ENCODE data around the gene SEMG2. TPM values are rescaled to one million over a fixed set of nuclear protein-coding genes. Genes with fewer than 3 reads are reported as not detected.
A peak's percentile ranks its signal among the peaks of the same experiment; 100 is the strongest.

Gene SEMG2
- total RNA-seq, 2 donors from 2014 or later = not detected

DNA sequence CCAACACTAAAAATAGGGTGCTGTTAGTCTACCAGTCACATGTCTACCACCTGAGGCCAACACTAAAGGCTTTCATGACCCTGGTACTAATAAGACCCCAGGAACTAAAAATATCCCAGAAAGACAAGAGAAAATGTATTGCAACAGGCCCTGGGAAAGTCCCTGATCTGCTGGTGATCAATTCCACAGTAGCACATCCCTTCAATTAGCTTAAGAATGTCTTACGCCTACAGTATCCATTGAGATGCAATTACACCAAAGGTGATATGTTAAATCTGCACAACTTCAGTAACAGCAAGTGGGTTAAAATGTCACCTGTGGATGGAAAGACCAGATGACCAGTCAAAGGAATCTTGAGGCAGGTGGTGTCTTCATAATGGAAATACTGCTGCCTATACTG lies 11.2 kb upstream of the SEMG2 start:
- H3K4me1 Mint-ChIP-seq = peaks cover 3% of the 10 kb centered on the region
- H3K9me3 ChIP-seq (ENCODE audit: control insufficient read depth, low read length, poor library complexity, severe bottlenecking) = no peaks in the 10 kb centered on the region
- H3K36me3 Mint-ChIP-seq (ENCODE audit: low read depth) = peaks cover 3% of the 10 kb centered on the region
- no peak for DNase-seq
- no peak overlapping the region for H3K27ac Mint-ChIP-seq
- H3K4me3 Mint-ChIP-seq = no peak overlapping the region
- ATAC-seq = no peak
- H3K27me3 Mint-ChIP-seq = peaks cover 42% of the 10 kb centered on the region

DNA sequence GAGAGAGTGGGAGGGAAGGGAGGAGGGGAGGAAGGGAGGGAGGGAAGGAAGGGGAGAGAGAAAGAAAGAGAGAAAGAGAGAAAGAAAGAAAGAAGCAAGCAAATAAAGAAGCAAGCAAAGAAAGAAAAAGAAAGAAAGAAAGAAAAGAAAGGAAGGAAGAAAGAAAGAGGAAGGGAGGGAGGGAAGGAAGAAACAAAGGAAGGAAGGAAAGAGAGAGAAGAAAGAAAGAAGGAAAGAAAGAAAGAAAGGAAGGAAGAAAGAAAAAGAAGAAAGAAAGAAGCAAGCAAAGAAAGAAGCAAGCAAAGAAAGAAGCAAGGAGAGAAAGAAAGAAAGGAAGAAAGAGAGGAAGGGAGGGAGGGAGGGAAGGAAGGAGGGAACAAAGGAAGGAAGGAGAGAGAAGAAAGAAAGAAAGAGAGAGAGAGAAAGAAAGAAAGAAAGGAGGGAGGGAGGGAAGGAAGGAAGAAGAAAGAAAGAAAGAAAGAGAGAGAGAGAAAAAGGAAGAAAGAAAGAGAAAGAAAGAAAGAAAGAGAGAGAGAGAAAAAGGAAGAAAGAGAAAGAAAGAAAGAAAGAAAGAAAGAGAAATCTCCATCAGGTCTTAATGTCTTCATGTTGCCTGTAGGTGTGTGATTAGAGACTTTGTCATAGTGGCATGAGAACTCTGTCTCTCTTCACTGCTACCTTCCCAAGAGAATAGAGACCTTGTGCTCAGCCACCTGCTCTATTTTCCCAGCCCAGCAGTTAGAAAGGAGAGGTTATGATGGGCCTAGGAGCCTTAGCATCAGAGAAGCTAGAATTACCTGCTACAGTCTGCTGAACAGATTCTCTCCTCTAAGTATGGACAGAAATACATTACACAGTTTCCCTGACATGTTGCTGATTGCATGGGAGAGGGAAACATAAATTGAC lies 9.4 kb upstream of the SEMG2 start:
- DNase-seq (no peak), ATAC-seq (no peak)
- H3K27ac Mint-ChIP-seq = no peak overlapping the region
- H3K4me3 Mint-ChIP-seq = no peak overlapping the region
- H3K9me3 ChIP-seq (ENCODE audit: control insufficient read depth, low read length, poor library complexity, severe bottlenecking) = no peaks in the 10 kb centered on the region
- H3K36me3 Mint-ChIP-seq (ENCODE audit: low read depth) = peaks cover 3% of the 10 kb centered on the region
- peaks cover 28% of the 10 kb centered on the region for H3K27me3 Mint-ChIP-seq
- H3K4me1 Mint-ChIP-seq = peaks cover 3% of the 10 kb centered on the region

DNA sequence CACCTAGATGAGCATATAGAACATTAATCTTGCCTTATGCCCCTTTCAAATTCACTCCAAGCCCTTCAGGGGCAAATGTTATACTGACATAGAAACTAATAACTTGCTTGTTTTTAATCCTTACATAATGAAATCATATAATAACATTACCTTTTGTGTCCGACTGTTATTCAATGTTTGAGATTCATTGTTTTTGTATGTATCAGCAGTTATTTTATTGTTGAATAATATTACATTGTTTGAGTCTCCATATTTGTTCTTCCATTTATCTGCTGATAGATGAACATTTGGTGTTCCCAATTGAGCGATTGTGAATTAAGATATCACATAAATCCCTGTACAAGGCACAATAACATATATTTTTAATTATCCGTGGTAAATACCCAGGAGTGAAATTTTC lies 8.3 kb upstream of the SEMG2 start:
- H3K27me3 Mint-ChIP-seq = peaks cover 29% of the 10 kb centered on the region
- no peak overlapping the region for H3K27ac Mint-ChIP-seq
- peaks cover 3% of the 10 kb centered on the region for H3K36me3 Mint-ChIP-seq (ENCODE audit: low read depth)
- H3K4me3 Mint-ChIP-seq = no peak overlapping the region
- DNase-seq = no peak
- peaks cover 3% of the 10 kb centered on the region for H3K4me1 Mint-ChIP-seq
- no peaks in the 10 kb centered on the region for H3K9me3 ChIP-seq (ENCODE audit: control insufficient read depth, low read length, poor library complexity, severe bottlenecking)
- no peak for ATAC-seq

DNA sequence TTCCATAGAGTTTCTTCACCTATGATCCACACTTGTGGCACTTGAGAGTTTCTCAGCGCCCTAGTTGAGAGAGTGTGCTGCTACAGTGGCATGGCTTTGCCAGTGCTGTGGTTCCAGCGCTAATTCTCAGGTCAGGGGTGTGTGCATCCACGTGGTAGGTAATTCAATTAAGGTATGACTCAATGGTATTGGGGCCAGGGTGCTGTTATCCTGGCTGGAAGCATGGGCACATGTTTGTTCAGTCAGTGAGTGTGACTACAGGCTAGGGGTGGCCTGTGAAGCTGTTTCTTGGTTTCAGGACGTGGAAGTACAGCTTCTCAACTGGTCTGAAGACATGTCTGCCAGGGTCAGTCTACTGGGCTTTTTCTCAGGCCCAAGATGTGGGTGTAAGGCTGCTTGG lies 3.0 kb upstream of the SEMG2 start:
- DNase-seq (no peak), ATAC-seq (no peak)
- Mint-ChIP-seq H3K36me3 (ENCODE audit: low read depth) (no peaks in the 10 kb centered on the region), H3K27me3 (peaks cover 58% of the 10 kb centered on the region), H3K4me3 (no peak overlapping the region), H3K4me1 (no peaks in the 10 kb centered on the region), H3K27ac (no peak overlapping the region)
- no peaks in the 10 kb centered on the region for H3K9me3 ChIP-seq (ENCODE audit: control insufficient read depth, low read length, poor library complexity, severe bottlenecking)

DNA sequence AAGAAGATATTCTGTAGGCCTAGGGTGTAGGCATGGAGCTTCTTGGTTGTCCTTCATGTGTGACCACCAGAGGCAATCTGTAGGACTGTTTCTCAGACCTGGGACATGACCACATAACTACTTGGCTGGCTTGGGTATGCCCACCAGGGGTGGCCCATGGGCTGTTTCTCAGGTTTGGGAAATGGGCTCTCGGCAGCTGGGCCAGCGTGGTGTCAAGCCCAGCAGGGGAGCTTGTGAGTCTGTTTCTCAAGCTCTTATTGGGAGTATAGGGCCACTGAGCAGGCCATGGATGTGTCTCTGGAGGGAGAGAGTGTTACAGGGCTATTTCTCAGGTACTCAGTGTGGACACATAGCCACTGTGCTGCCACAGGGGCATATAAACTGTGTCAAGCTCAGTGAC lies 2.5 kb upstream of the SEMG2 start:
- H3K27me3 Mint-ChIP-seq = peaks cover 55% of the 10 kb centered on the region

DNA sequence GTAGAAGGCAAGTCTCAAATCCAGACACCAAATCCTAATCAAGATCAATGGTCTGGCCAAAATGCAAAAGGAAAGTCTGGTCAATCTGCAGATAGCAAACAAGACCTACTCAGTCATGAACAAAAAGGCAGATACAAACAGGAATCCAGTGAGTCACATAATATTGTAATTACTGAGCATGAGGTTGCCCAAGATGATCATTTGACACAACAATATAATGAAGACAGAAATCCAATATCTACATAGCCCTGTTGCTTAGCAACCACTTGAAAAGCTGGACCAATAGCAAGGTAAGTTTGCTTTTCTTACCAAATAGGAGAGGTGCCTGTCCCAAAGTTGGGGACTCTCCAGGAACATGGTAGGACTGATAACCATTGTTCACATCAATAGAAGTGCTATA lies 2.0 kb downstream of the SEMG2 start:
- H3K4me3 Mint-ChIP-seq = no peak overlapping the region
- H3K4me1 Mint-ChIP-seq = peaks cover 3% of the 10 kb centered on the region
- ATAC-seq (no peak), DNase-seq (no peak)
- peaks cover 62% of the 10 kb centered on the region for H3K27me3 Mint-ChIP-seq
- H3K27ac Mint-ChIP-seq = no peak overlapping the region
- no peaks in the 10 kb centered on the region for H3K36me3 Mint-ChIP-seq (ENCODE audit: low read depth)
- H3K9me3 ChIP-seq (ENCODE audit: control insufficient read depth, low read length, poor library complexity, severe bottlenecking) = no peaks in the 10 kb centered on the region

More for the DNA sequence above, 2.5 kb upstream of the SEMG2 start:
- Mint-ChIP-seq H3K27ac (no peak overlapping the region), H3K4me3 (no peak overlapping the region), H3K36me3 (ENCODE audit: low read depth) (no peaks in the 10 kb centered on the region), H3K4me1 (no peaks in the 10 kb centered on the region)
- no peaks in the 10 kb centered on the region for H3K9me3 ChIP-seq (ENCODE audit: control insufficient read depth, low read length, poor library complexity, severe bottlenecking)
- ATAC-seq (no peak), DNase-seq (no peak)

DNA sequence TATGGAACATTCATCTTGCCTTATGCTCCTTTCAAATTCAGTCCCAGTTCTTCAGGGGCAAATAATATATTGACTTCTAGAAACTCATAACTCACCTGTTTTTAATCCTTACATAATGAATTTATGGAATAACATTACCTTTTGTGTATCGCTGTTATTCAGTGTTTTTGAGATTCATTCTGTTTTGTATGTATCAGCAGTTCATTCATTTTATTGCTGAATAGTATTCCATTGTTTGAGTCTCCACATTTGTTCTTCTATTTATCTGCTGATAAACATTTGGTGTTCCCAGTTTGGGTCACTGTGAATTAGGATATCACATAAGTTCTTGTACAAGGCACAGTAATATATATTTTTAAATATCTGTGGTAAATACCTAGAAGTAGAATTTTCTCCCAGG lies 5.1 kb downstream of the SEMG2 start:
- H3K27me3 Mint-ChIP-seq = peaks cover 73% of the 10 kb centered on the region
- ATAC-seq (no peak), DNase-seq (no peak)
- peaks cover 3% of the 10 kb centered on the region for H3K4me1 Mint-ChIP-seq
- H3K36me3 Mint-ChIP-seq (ENCODE audit: low read depth) = no peaks in the 10 kb centered on the region
- no peak overlapping the region for H3K4me3 Mint-ChIP-seq
- H3K27ac Mint-ChIP-seq = no peak overlapping the region
- H3K9me3 ChIP-seq (ENCODE audit: control insufficient read depth, low read length, poor library complexity, severe bottlenecking) = no peaks in the 10 kb centered on the region

DNA sequence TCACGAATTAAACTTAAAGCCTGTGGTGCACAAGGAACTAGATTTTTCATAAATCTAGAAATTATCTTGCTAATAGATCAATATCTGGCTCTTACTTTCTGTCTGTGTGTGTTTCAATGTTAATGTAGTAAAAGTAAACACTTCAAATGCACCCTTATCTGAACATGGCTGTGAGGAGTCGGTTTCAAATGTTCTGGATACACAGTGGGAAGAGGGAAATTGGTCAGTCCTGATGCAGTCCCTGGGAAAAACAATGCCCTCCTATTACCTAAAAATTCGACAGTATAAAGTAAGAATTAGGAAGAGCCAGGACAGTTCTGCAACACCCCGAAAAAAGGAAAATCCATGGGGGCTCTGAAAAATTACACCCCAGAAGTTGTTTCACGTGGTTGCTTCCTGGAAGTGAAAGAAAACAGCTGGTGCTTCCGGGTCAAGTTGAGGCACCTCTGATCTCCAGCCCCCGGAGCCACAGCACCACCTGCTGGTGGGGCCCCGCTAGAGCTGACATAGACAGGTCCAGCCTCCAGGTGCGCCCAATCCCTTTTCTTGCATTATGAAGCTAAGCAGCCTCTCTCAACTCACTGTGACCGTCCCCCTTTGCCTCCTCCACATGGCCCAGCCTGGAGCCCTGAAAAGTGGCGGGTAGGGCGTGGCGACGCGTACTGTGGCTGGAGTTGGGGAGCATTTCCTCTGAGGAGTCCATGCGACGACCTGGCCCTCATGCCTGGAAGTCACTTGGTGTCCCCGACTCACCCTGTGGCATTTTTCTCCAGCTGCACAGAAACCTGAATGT lies 8.3 kb downstream of the SEMG2 start:
- peaks cover 66% of the 10 kb centered on the region for H3K27me3 Mint-ChIP-seq
- peaks cover 3% of the 10 kb centered on the region for H3K4me1 Mint-ChIP-seq

DNA sequence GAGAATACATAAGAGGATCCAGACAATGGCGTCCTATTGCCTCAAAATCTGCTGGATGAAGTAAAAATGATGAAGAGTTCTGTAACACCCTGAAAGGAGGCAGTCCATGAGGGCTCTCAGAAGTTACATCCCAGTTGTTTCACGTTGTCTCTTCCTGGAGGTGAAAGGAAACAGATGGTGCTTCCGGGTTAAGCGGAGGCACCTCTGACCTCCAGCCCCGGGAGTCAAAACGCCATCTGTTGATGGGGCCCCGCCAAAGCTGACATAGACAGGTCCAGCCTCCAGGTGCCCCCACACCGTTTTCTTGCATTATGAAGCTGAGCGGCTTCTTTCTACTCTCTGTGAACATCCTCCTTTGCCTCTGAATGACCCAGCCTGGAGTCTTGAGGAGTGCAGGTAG lies 9.5 kb downstream of the SEMG2 start:
- no peaks in the 10 kb centered on the region for H3K9me3 ChIP-seq (ENCODE audit: control insufficient read depth, low read length, poor library complexity, severe bottlenecking)
- H3K4me3 Mint-ChIP-seq = no peak overlapping the region
- H3K27ac Mint-ChIP-seq = no peak overlapping the region
- DNase-seq (no peak), ATAC-seq (no peak)
- H3K4me1 Mint-ChIP-seq = no peaks in the 10 kb centered on the region
- H3K36me3 Mint-ChIP-seq (ENCODE audit: low read depth) = no peaks in the 10 kb centered on the region
- peaks cover 70% of the 10 kb centered on the region for H3K27me3 Mint-ChIP-seq

More for the DNA sequence above, 8.3 kb downstream of the SEMG2 start:
- no peak overlapping the region for H3K27ac Mint-ChIP-seq
- peak in 1 of 3 donors; percentile 6 for DNase-seq
- no peak for ATAC-seq
- no peak overlapping the region for H3K4me3 Mint-ChIP-seq
- no peaks in the 10 kb centered on the region for H3K9me3 ChIP-seq (ENCODE audit: control insufficient read depth, low read length, poor library complexity, severe bottlenecking)
- no peaks in the 10 kb centered on the region for H3K36me3 Mint-ChIP-seq (ENCODE audit: low read depth)

DNA sequence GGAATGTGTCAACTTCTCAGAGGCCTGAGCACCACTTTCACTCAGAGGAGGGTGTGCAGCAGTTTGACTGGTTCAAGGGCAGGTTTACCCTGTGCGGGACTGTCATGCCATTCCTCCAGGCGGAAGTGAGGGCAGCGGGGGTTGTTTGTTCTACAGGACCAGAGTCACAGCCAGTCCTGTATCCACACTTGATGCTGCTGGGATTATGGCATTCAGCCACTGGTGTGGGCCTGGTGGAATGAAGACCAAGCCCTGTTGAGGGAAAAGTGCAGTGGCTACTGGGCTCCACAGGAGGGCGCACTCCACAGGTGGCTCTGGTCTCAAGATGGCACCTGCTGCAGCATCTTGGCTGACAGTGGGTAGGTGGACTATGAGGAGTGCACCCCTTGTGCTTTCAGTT lies 14.8 kb downstream of the SEMG2 start:
- no peak overlapping the region for H3K27ac Mint-ChIP-seq
- ATAC-seq (no peak), DNase-seq (no peak)
- peaks cover 66% of the 10 kb centered on the region for H3K27me3 Mint-ChIP-seq
- no peak overlapping the region for H3K4me3 Mint-ChIP-seq
- H3K9me3 ChIP-seq (ENCODE audit: control insufficient read depth, low read length, poor library complexity, severe bottlenecking) = no peaks in the 10 kb centered on the region
- H3K4me1 Mint-ChIP-seq = no peaks in the 10 kb centered on the region
- H3K36me3 Mint-ChIP-seq (ENCODE audit: low read depth) = peaks cover 5% of the 10 kb centered on the region

DNA sequence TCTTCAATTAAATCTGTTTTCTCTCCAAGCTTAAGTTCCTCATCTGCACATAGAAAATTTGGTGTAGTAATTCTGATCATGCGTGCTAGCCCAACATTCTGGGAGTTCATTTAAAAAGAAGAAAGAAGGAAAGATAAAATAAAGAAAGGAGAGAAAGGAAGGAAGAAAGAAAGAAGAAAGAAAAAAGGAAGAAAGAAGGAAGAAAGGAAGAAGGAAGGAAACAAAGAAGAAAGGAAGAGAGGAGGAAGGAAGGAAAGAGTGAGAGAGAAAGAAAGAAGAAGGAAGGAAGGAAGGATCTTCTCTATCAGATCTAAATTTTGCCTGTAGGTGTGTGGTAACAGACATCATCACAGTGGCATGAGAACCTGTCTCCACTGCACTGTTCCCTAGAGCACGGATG lies 17.0 kb downstream of the SEMG2 start:
- DNase-seq (no peak), ATAC-seq (no peak)
- H3K27me3 Mint-ChIP-seq = peaks cover 46% of the 10 kb centered on the region
- no peaks in the 10 kb centered on the region for H3K4me1 Mint-ChIP-seq
- H3K27ac Mint-ChIP-seq = no peak overlapping the region
- no peak overlapping the region for H3K4me3 Mint-ChIP-seq
- H3K36me3 Mint-ChIP-seq (ENCODE audit: low read depth) = peaks cover 5% of the 10 kb centered on the region
- H3K9me3 ChIP-seq (ENCODE audit: control insufficient read depth, low read length, poor library complexity, severe bottlenecking) = no peaks in the 10 kb centered on the region

DNA sequence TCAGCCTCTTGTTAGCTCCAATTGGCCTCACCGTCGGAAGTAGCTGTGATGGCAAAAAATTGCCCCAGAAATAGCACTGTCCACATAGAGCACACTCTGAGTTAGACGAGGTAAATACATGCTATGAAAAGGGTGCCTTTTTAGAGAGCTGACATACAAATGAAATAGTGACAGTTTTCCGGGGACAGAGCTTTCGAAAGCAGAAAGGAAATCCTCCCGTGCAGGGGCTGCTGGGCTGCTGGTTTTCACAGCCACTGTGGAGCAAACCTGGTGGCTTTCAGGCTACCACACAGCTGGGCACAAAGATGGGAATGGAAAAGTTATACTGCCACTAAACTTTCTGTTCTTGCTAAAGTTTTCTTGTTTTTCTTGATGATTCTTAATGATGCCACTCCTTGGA lies 24.9 kb downstream of the SEMG2 start:
- H3K27me3 Mint-ChIP-seq = peaks cover 69% of the 10 kb centered on the region
- H3K4me3 Mint-ChIP-seq = no peak overlapping the region
- H3K36me3 Mint-ChIP-seq (ENCODE audit: low read depth) = peaks cover 6% of the 10 kb centered on the region
- ATAC-seq (no peak), DNase-seq (no peak)
- no peaks in the 10 kb centered on the region for H3K4me1 Mint-ChIP-seq
- no peak overlapping the region for H3K27ac Mint-ChIP-seq
- no peaks in the 10 kb centered on the region for H3K9me3 ChIP-seq (ENCODE audit: control insufficient read depth, low read length, poor library complexity, severe bottlenecking)

DNA sequence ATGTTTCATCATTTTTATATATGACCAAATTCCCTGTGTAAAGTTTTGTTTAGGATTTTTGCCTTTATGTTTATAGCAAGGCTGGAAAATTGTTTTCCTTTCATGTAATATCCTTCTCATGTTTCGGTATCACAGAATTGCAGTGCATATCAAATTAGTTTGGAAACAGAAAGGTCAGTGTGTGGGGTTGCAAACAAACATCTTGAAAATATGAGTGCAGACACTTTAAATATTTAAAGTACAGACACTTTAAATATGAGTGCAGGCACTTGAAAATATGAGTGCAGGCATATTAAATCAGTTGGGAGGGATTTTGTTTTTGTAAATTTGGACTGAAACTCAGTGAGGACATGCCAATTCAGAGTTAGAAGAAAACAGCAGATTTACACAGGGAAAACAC lies 26.7 kb downstream of the SEMG2 start:
- DNase-seq = no peak
- no peak for ATAC-seq
- no peak overlapping the region for H3K27ac Mint-ChIP-seq
- H3K4me3 Mint-ChIP-seq = no peak overlapping the region
- H3K9me3 ChIP-seq (ENCODE audit: control insufficient read depth, low read length, poor library complexity, severe bottlenecking) = no peaks in the 10 kb centered on the region
- H3K4me1 Mint-ChIP-seq = peaks cover 3% of the 10 kb centered on the region
- H3K36me3 Mint-ChIP-seq (ENCODE audit: low read depth) = peaks cover 9% of the 10 kb centered on the region
- H3K27me3 Mint-ChIP-seq = peaks cover 86% of the 10 kb centered on the region

Data from T-helper 17 cell (primary cell).